OCI-LY7 (cell line): ENCODE results near the gene ENTR1.

Source experiments
- EZH2phosphoT487 ChIP-seq: fragments of 200-600 bp; sonication (generic); IDR thresholded peaks from 2 replicates; pipeline ENCODE4 v1.6.1; 2018; ENCODE audit warnings: low read depth, borderline replicate concordance, mild to moderate bottlenecking, mixed run types, antibody characterized with exemption, low read length, moderate library complexity, mixed read lengths
- TF ChIP-seq, protein P1 (sequence below): fragments of 200-600 bp; sonication (generic); conservative IDR thresholded peaks from 2 replicates; pipeline ENCODE4 v1.5.1; 2014; ENCODE audit warnings: mild to moderate bottlenecking, antibody characterized with exemption, low read length, moderate library complexity, mixed read lengths

GRCh38 chr9:136411378-136411777, 964 bp upstream of the ENTR1 start:
- TF ChIP-seq, protein P1, sequence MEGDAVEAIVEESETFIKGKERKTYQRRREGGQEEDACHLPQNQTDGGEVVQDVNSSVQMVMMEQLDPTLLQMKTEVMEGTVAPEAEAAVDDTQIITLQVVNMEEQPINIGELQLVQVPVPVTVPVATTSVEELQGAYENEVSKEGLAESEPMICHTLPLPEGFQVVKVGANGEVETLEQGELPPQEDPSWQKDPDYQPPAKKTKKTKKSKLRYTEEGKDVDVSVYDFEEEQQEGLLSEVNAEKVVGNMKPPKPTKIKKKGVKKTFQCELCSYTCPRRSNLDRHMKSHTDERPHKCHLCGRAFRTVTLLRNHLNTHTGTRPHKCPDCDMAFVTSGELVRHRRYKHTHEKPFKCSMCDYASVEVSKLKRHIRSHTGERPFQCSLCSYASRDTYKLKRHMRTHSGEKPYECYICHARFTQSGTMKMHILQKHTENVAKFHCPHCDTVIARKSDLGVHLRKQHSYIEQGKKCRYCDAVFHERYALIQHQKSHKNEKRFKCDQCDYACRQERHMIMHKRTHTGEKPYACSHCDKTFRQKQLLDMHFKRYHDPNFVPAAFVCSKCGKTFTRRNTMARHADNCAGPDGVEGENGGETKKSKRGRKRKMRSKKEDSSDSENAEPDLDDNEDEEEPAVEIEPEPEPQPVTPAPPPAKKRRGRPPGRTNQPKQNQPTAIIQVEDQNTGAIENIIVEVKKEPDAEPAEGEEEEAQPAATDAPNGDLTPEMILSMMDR: no peak
- TF ChIP-seq EZH2phosphoT487: no peak
